ENCODE data around the gene MDGA2. TPM values are rescaled to one million over a fixed set of nuclear protein-coding genes. Genes with fewer than 3 reads are reported as not detected.
"Not testable (repeated sequence)": the region's sequence is repeated elsewhere in the genome, so short reads cannot be mapped to it uniquely, and the experiment has no call there.

Gene MDGA2
- total RNA-seq, 1 experiment from 2014 or later, result not detected

DNA sequence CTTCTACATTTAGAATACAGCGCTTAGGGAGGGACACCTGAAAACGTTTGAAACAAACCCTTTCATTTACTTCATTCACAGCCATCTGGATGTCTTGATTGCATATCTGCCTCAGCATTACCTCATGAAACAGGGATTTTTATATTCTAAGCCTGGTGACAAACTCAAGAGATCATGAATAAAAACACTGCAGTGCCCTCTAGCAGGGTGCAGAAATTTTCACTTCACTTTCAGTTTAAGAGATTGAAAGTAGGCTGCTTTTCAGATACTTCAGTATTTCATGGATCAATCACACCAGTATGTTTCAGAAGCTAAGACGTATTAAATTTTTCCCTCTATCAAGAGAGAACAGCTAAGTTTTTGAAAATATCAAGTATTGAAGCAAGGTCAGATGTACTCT lies 467.8 kb downstream of the MDGA2 start:
- BruUV-seq (replicated peaks), result no TSS peak
- Mint-ChIP-seq H3K4me3 (ENCODE audit: low read depth, unreplicated experiment) (no peak overlapping the region), H3K27me3 (ENCODE audit: unreplicated experiment) (no peaks in the 10 kb centered on the region), H3K4me1 (ENCODE audit: low read depth, unreplicated experiment) (no peaks in the 10 kb centered on the region), H3K9me3 (ENCODE audit: low read depth, unreplicated experiment) (no peaks in the 10 kb centered on the region), H3K36me3 (ENCODE audit: insufficient read depth, unreplicated experiment) (no peaks in the 10 kb centered on the region), H3K27ac (ENCODE audit: unreplicated experiment) (no peak overlapping the region)
- intact Hi-C loops (cut with micrococcal nuclease; ENCODE audit: unreplicated experiment), result no loop called here
- no peak for DNase-seq
- CTCF ChIA-PET, result no interaction called here
- TF ChIP-seq, protein P1, sequence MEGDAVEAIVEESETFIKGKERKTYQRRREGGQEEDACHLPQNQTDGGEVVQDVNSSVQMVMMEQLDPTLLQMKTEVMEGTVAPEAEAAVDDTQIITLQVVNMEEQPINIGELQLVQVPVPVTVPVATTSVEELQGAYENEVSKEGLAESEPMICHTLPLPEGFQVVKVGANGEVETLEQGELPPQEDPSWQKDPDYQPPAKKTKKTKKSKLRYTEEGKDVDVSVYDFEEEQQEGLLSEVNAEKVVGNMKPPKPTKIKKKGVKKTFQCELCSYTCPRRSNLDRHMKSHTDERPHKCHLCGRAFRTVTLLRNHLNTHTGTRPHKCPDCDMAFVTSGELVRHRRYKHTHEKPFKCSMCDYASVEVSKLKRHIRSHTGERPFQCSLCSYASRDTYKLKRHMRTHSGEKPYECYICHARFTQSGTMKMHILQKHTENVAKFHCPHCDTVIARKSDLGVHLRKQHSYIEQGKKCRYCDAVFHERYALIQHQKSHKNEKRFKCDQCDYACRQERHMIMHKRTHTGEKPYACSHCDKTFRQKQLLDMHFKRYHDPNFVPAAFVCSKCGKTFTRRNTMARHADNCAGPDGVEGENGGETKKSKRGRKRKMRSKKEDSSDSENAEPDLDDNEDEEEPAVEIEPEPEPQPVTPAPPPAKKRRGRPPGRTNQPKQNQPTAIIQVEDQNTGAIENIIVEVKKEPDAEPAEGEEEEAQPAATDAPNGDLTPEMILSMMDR (IDR thresholded peaks at IDR 0.05; ENCODE audit: unreplicated experiment), result no peak

DNA sequence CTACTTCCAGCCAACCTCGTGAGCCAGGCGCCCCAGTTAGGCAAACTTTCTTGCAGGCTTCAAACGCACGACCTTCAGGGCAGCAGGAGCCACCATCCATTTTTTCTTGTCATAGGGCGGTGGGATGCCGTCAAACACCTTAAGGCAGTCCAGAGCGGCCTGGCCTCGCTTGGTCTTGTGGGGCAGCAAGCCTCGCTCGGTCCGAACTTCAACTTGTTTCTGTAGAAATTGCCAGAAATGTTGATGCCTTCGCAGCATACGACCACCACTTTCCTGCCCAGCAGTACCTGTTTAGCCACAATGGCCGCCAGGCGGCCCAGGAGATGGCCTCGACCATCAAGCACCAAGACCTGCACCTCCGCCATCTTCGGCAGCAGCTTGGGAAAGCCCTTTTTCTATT lies 474.7 kb downstream of the MDGA2 start:
- no peak overlapping the region for H3K27ac Mint-ChIP-seq (ENCODE audit: unreplicated experiment)
- BruUV-seq (replicated peaks), result no TSS peak
- intact Hi-C loops (cut with micrococcal nuclease; ENCODE audit: unreplicated experiment), result no loop called here
- CTCF ChIA-PET, result no interaction called here
- TF ChIP-seq, protein P1 (IDR thresholded peaks at IDR 0.05; ENCODE audit: unreplicated experiment), result no peak
- no peaks in the 10 kb centered on the region for H3K27me3 Mint-ChIP-seq (ENCODE audit: unreplicated experiment)
- no peak overlapping the region for H3K4me3 Mint-ChIP-seq (ENCODE audit: low read depth, unreplicated experiment)
- peaks cover 7% of the 10 kb centered on the region for H3K9me3 Mint-ChIP-seq (ENCODE audit: low read depth, unreplicated experiment)
- H3K36me3 Mint-ChIP-seq (ENCODE audit: insufficient read depth, unreplicated experiment), result no peaks in the 10 kb centered on the region
- no peak for DNase-seq
- no peaks in the 10 kb centered on the region for H3K4me1 Mint-ChIP-seq (ENCODE audit: low read depth, unreplicated experiment)

- TF ChIP-seq, protein P1 (IDR thresholded peaks at IDR 0.05; ENCODE audit: unreplicated experiment), result no peak
- CTCF ChIA-PET, result no interaction called here
- Mint-ChIP-seq H3K27me3 (ENCODE audit: unreplicated experiment) (no peaks in the 10 kb centered on the region), H3K27ac (ENCODE audit: unreplicated experiment) (no peak overlapping the region), H3K4me1 (ENCODE audit: low read depth, unreplicated experiment) (no peaks in the 10 kb centered on the region), H3K36me3 (ENCODE audit: insufficient read depth, unreplicated experiment) (no peaks in the 10 kb centered on the region), H3K4me3 (ENCODE audit: low read depth, unreplicated experiment) (no peak overlapping the region), H3K9me3 (ENCODE audit: low read depth, unreplicated experiment) (no peaks in the 10 kb centered on the region)
- BruUV-seq (replicated peaks), result no TSS peak
- no peak for DNase-seq
- intact Hi-C loops (cut with micrococcal nuclease; ENCODE audit: unreplicated experiment), result no loop called here
Measured at GRCh38 chr14:47195582-47195981, 479.8 kb downstream of the MDGA2 start.

DNA sequence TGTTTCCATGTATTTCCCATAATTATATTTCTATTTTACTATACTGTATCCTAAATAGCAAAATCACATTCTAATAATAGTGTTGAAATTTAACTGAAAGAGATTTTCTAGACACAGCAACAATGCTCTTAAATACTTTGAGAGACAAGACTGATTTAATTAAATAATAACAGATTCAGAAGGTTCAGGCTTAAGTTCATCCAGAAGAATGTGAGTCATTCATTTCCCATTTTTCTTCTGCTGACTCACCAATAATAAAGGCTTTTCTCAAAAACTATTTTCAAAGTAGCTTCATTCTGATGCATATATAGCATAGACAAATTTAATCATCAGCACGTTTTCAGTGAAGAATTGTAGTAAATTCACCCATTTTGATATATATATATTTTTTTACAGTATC lies 481.4 kb downstream of the MDGA2 start:
- no peaks in the 10 kb centered on the region for H3K27me3 Mint-ChIP-seq (ENCODE audit: unreplicated experiment)
- BruUV-seq (replicated peaks), result no TSS peak
- no peaks in the 10 kb centered on the region for H3K4me1 Mint-ChIP-seq (ENCODE audit: low read depth, unreplicated experiment)
- no peak for DNase-seq
- intact Hi-C loops (cut with micrococcal nuclease; ENCODE audit: unreplicated experiment), result no loop called here
- no peaks in the 10 kb centered on the region for H3K36me3 Mint-ChIP-seq (ENCODE audit: insufficient read depth, unreplicated experiment)
- CTCF ChIA-PET, result no interaction called here
- TF ChIP-seq, protein P1 (IDR thresholded peaks at IDR 0.05; ENCODE audit: unreplicated experiment), result no peak
- H3K27ac Mint-ChIP-seq (ENCODE audit: unreplicated experiment), result no peak overlapping the region
- H3K9me3 Mint-ChIP-seq (ENCODE audit: low read depth, unreplicated experiment), result no peaks in the 10 kb centered on the region
- no peak overlapping the region for H3K4me3 Mint-ChIP-seq (ENCODE audit: low read depth, unreplicated experiment)

DNA sequence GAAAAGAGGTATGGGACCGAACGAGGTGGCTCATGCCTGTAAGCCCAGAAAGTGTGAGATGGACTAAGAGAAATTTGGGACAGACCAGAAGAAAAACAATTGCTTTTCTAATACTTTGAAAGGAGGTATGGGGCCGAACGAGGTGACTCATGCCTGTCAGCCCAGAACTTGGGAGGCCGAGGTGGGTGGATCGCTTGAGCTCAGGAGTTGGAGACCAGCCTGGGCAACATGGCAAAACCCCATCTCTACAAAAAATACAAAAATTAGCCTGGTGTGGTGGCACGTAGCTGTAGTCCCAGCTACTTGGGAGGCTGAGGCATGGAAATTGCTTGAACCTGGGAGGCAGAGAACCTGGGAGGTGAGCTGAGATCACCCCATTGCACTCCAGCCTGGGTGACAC lies 483.2 kb downstream of the MDGA2 start:
- not testable (repeated sequence) for H3K4me1 Mint-ChIP-seq (ENCODE audit: low read depth, unreplicated experiment)

More for the DNA sequence above, 483.2 kb downstream of the MDGA2 start:
- CTCF ChIA-PET; H3K9me3 Mint-ChIP-seq (ENCODE audit: low read depth, unreplicated experiment); H3K4me3 Mint-ChIP-seq (ENCODE audit: low read depth, unreplicated experiment); H3K27me3 Mint-ChIP-seq (ENCODE audit: unreplicated experiment); BruUV-seq (replicated peaks); H3K27ac Mint-ChIP-seq (ENCODE audit: unreplicated experiment); H3K36me3 Mint-ChIP-seq (ENCODE audit: insufficient read depth, unreplicated experiment); DNase-seq; intact Hi-C loops (cut with micrococcal nuclease; ENCODE audit: unreplicated experiment): not testable (repeated sequence)
